Left ventricle myocardium inferior (tissue), 1 donor: Measurements from ENCODE around the gene NOS1AP. TPM values are rescaled to one million over a fixed set of nuclear protein-coding genes. Genes with fewer than 3 reads are reported as not detected.
A peak's percentile ranks its signal among the peaks of the same experiment; 100 is the strongest.
"Not testable (repeated sequence)": the region's sequence is repeated elsewhere in the genome, so short reads cannot be mapped to it uniquely, and the experiment has no call there.

Source experiments
- DNase-seq: peaks from one replicate; pipeline ENCODE4 v3.0.0-alpha.2; 2020
- H3K27ac ChIP-seq: fragments of 200-600 bp; replicated peaks from 2 replicates; pipeline ENCODE4 v1.8.0; 2021
- H3K27me3 ChIP-seq: fragments of 200-600 bp; 2 replicates; pipeline ENCODE4 v1.8.0; 2021; ENCODE audit warnings: low read depth
- H3K36me3 ChIP-seq: fragments of 200-600 bp; 2 replicates; pipeline ENCODE4 v1.8.0; 2021
- H3K4me1 ChIP-seq: fragments of 200-600 bp; 2 replicates; pipeline ENCODE4 v1.8.0; 2021
- H3K4me3 ChIP-seq: fragments of 200-600 bp; 2 replicates; pipeline ENCODE4 v1.8.0; 2021; ENCODE audit warnings: mild to moderate bottlenecking, moderate library complexity
- H3K9me3 ChIP-seq: fragments of 200-600 bp; replicated peaks from 2 replicates; pipeline ENCODE4 v1.8.0; 2021
- intact Hi-C: fragments of 100-400 bp; cut with micrococcal nuclease; formaldehyde crosslinking; loops from one replicate; pipeline ENCODE4 v1.11.0; 2022
- microRNA-seq: library from miRNA; unstranded; fragments of <30 nt; microRNA quantifications from one replicate; pipeline ENCODE4 v1.2.0, GENCODE V29; 2020
- total RNA-seq: library from RNA; stranded (reverse); fragmentation: NEBNext Ultra II Directional; extraction: Animal tissue kit (Norgen Biotek cat#: 25700); gene quantifications from one replicate; pipeline ENCODE4 v1.2.1, GENCODE V29; 2021
- TF ChIP-seq, protein P1 (sequence below): fragments of 200-600 bp; IDR thresholded peaks from 2 replicates; pipeline ENCODE4 v1.8.0; 2021; ENCODE audit warnings: antibody characterized with exemption, mild to moderate bottlenecking, borderline replicate concordance
- donor health status: DM: no; HTN: yes; CAD: no; lungs with severe emphysema.

Gene NOS1AP
- total RNA-seq, 1 donor from 2014 or later, result 6.2 TPM

- Histone ChIP-seq H3K4me3 (no peak overlapping the region), H3K27ac (no peak overlapping the region), H3K36me3 (no peaks in the 10 kb centered on the region), H3K4me1 (no peaks in the 10 kb centered on the region), H3K9me3 (peaks cover 5% of the 10 kb centered on the region), H3K27me3 (peaks cover 20% of the 10 kb centered on the region)
- no peak for DNase-seq
- TF ChIP-seq, protein P1, sequence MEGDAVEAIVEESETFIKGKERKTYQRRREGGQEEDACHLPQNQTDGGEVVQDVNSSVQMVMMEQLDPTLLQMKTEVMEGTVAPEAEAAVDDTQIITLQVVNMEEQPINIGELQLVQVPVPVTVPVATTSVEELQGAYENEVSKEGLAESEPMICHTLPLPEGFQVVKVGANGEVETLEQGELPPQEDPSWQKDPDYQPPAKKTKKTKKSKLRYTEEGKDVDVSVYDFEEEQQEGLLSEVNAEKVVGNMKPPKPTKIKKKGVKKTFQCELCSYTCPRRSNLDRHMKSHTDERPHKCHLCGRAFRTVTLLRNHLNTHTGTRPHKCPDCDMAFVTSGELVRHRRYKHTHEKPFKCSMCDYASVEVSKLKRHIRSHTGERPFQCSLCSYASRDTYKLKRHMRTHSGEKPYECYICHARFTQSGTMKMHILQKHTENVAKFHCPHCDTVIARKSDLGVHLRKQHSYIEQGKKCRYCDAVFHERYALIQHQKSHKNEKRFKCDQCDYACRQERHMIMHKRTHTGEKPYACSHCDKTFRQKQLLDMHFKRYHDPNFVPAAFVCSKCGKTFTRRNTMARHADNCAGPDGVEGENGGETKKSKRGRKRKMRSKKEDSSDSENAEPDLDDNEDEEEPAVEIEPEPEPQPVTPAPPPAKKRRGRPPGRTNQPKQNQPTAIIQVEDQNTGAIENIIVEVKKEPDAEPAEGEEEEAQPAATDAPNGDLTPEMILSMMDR, result no peak
- intact Hi-C loops, result no loop called here
Observed at GRCh38 chr1:162416909-162417308, 347.4 kb downstream of the NOS1AP start.

- no peak for DNase-seq
- intact Hi-C loops, result no loop called here
- TF ChIP-seq, protein P1, result no peak
- Histone ChIP-seq H3K4me3 (no peak overlapping the region), H3K27ac (no peak overlapping the region), H3K9me3 (peaks cover 5% of the 10 kb centered on the region), H3K27me3 (peaks cover 12% of the 10 kb centered on the region), H3K4me1 (no peaks in the 10 kb centered on the region), H3K36me3 (no peaks in the 10 kb centered on the region)
Observed at GRCh38 chr1:162417650-162418049, 348.2 kb downstream of the NOS1AP start.

DNA sequence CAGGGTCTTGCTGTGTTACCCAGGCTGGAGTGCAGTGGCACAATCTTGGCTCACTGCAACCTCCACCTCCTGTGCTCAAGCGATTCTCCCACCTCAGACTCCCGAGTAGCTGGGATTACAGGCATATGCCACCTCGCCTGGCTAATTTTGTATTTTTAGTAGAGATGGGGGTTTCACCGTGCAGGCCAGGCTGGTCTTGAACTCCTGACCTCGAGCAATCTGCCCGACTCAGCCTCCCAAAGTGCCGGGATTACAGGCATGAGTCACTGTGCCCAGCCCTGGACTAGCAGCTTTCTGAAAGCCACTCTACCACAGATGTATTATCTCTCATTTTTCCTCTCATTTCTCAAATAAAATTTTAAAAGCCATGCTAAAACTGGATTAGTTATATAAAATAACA, 349.1 kb downstream of the NOS1AP start:
- H3K4me3 ChIP-seq, H3K9me3 ChIP-seq, H3K4me1 ChIP-seq, H3K36me3 ChIP-seq, DNase-seq, H3K27ac ChIP-seq, intact Hi-C loops: not testable (repeated sequence)
- H3K27me3 ChIP-seq, result peaks cover 12% of the 10 kb centered on the region

DNA sequence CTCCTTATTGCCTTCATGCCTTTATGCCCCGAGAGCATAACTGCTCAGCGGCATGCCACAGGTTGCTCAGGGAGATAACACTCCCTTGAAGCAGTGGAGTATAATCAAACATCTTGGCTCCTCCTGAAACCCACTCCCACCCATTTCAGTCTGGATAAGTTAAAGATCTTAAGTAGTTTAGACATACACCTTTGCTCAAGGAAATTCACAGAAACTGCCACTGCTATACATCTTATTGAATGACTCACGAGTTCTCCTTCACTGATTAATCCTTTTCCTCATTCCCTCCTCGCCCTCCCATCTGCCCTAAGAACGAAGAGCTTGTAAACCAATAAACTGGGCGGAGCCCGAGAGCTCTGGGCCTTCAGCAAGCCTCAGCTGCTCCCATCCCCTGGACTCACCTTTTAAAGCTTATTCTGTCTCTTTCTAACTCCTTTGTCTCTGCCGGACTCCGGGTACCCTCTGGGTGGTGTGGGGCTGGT, 350.0 kb downstream of the NOS1AP start:
- H3K27ac ChIP-seq, intact Hi-C loops, H3K4me1 ChIP-seq, H3K4me3 ChIP-seq, H3K36me3 ChIP-seq, H3K9me3 ChIP-seq, DNase-seq: not testable (repeated sequence)
- H3K27me3 ChIP-seq, result peaks cover 12% of the 10 kb centered on the region

Small RNA genes lying within 50 kb of the gene (microRNA-seq; reads per million reads assigned to microRNA genes)
- gene MIR4654, result not detected
- gene MIR556, result 12.2 reads per million, percentile 30 among the genes with 10 or more reads in this experiment

Other genes starting within 250 kb of the NOS1AP start
- 3.4 TPM for gene OLFML2B, start 45.8 kb upstream of the NOS1AP start, total RNA-seq